Measurements from ENCODE around the gene IPO13.

Gene IPO13

DNA sequence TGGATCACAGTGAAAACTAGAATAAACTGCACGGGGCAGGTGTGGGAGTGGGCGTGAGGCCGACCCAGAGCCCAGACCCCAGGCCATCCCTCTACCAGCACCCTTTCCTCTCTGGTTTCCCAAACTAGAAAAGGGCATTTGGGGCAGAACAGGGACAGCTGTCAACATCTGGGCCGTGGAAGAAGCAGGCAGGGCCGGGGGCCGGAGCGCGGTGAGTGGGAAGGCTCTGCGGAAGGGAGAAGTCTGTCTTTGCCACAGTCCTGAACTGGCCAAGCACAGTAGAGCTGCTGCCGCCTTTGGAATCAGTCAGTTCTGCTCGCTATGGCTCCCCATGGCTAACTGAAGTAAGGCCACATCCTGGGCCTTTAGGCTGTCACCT lies 51.2 kb downstream of the IPO13 start:
- Mint-ChIP-seq H3K4me3 (no peak overlapping the region), H3K27me3 (ENCODE audit: low read depth, poor library complexity) (peaks cover 3% of the 10 kb centered on the region), H3K4me1 (peaks cover 34% of the 10 kb centered on the region), H3K27ac (no peak overlapping the region), H3K36me3 (ENCODE audit: low read depth) (peaks cover 11% of the 10 kb centered on the region), H3K9me3 (no peaks in the 10 kb centered on the region)
- no peak for DNase-seq
- TF ChIP-seq, protein P1, sequence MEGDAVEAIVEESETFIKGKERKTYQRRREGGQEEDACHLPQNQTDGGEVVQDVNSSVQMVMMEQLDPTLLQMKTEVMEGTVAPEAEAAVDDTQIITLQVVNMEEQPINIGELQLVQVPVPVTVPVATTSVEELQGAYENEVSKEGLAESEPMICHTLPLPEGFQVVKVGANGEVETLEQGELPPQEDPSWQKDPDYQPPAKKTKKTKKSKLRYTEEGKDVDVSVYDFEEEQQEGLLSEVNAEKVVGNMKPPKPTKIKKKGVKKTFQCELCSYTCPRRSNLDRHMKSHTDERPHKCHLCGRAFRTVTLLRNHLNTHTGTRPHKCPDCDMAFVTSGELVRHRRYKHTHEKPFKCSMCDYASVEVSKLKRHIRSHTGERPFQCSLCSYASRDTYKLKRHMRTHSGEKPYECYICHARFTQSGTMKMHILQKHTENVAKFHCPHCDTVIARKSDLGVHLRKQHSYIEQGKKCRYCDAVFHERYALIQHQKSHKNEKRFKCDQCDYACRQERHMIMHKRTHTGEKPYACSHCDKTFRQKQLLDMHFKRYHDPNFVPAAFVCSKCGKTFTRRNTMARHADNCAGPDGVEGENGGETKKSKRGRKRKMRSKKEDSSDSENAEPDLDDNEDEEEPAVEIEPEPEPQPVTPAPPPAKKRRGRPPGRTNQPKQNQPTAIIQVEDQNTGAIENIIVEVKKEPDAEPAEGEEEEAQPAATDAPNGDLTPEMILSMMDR (IDR thresholded peaks at IDR 0.05), result no peak

DNA sequence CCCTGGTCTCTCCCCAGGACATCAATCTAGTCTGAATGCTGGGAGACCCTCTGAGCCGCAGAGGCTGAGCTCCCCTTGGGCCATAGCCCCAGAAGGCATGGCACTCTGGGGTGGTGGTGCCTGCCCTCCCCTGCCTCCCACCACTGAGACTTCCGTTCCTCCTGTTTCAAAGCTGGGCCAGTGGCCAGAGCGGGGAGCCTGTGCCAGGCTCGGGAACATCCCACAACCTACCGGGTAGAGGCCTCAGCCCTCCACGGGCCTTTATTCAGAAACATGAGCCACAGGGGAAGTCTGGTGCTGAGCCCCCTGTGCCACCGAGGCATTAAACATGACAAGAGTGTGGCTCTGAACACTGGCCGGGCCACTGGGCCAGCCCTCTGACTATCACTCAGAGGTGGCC lies 52.7 kb downstream of the IPO13 start:
- DNase-seq, result no peak
- H3K4me3 Mint-ChIP-seq, result no peak overlapping the region
- TF ChIP-seq, protein P1 (IDR thresholded peaks at IDR 0.05), result no peak
- peaks cover 11% of the 10 kb centered on the region for H3K36me3 Mint-ChIP-seq (ENCODE audit: low read depth)
- H3K4me1 Mint-ChIP-seq, result peaks cover 29% of the 10 kb centered on the region
- H3K9me3 Mint-ChIP-seq, result no peaks in the 10 kb centered on the region
- no peak overlapping the region for H3K27ac Mint-ChIP-seq
- H3K27me3 Mint-ChIP-seq (ENCODE audit: low read depth, poor library complexity), result no peaks in the 10 kb centered on the region

DNA sequence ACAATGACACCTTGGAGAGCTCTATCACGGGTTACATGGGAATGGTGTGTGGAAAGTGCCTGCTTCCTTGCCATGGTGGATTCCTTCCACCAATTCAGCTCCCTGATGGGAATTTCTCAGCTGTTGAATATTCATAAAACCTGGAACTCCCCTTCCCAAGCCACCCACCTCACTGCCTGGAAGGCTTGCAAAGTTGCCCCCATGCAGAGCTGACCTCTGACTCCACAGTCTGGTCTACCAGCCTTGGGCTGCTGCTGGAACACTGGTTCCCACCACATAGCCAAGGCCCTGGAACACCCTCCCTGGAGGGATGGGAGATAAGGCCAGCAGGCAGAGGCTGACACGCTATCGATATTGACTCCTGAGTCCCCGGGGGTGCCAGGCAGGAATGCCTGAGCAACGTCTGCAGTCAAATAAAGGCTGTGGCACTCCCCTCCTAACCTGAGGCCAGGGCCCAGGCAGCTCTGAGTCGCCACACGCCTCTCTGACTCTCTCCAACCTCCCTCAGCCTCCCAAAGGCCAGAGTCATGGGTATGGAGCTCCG lies 53.4 kb downstream of the IPO13 start:
- Mint-ChIP-seq H3K4me3 (no peak overlapping the region), H3K9me3 (no peaks in the 10 kb centered on the region), H3K4me1 (peaks cover 30% of the 10 kb centered on the region), H3K36me3 (ENCODE audit: low read depth) (peaks cover 11% of the 10 kb centered on the region), H3K27me3 (ENCODE audit: low read depth, poor library complexity) (no peaks in the 10 kb centered on the region), H3K27ac (peak overlapping the region; percentile 51)
- DNase-seq, result no peak
- TF ChIP-seq, protein P1 (IDR thresholded peaks at IDR 0.05), result no peak

DNA sequence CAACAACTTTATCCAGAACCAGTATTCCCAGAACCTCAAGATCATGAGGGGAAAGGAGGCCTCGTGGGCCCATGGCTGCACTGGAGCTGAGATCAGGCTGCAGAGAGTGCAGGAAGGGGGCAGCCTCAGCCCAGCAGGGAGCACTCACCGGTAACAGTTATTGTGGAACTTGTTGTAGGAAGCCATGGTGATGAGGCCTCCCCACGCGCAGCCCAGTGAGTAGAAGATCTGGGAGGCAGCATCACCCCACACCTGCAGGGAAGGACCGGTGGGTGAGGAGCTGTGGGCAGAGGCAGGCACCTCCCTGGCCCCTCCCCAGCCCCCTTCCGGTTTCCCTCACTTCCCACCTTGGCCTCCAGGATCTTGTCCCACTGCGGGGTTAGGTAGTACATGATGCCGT lies 55.4 kb downstream of the IPO13 start:
- H3K27ac Mint-ChIP-seq, result no peak overlapping the region
- H3K9me3 Mint-ChIP-seq, result no peaks in the 10 kb centered on the region
- no peak overlapping the region for H3K4me3 Mint-ChIP-seq
- no peaks in the 10 kb centered on the region for H3K27me3 Mint-ChIP-seq (ENCODE audit: low read depth, poor library complexity)
- DNase-seq, result no peak
- peaks cover 18% of the 10 kb centered on the region for H3K36me3 Mint-ChIP-seq (ENCODE audit: low read depth)
- TF ChIP-seq, protein P1 (IDR thresholded peaks at IDR 0.05), result no peak
- peaks cover 18% of the 10 kb centered on the region for H3K4me1 Mint-ChIP-seq

DNA sequence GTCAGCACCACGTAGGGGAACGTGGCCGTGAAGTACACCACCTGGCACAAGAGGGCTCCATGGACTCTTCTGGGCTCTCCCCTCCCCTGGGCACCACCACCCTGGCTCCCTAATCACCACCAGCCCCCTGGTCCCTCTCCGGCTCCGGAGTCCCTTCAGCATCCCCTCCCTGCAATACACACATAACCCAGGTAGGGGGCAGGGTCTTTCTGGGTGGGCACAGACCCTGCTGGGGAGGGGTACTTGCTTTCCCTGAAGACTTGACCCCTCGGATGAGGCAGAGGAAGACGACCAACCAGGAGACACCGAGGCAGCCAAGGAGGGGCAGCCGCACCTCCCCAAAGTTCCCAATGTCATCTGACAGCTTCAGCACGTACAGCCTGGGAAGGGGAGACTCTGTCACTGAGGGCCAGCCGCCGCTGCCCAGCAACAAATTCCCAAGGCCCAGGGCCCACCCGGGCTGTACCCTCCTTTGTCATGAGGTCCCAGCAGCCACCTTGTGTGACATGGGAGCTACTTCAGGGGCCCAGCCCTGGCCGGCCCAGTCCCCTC lies 55.9 kb downstream of the IPO13 start:
- Mint-ChIP-seq H3K4me3 (no peak overlapping the region), H3K4me1 (peaks cover 15% of the 10 kb centered on the region), H3K27me3 (ENCODE audit: low read depth, poor library complexity) (no peaks in the 10 kb centered on the region), H3K9me3 (no peaks in the 10 kb centered on the region), H3K36me3 (ENCODE audit: low read depth) (peaks cover 18% of the 10 kb centered on the region), H3K27ac (no peak overlapping the region)
- no peak for DNase-seq
- TF ChIP-seq, protein P1 (IDR thresholded peaks at IDR 0.05), result peak; percentile 31

DNA sequence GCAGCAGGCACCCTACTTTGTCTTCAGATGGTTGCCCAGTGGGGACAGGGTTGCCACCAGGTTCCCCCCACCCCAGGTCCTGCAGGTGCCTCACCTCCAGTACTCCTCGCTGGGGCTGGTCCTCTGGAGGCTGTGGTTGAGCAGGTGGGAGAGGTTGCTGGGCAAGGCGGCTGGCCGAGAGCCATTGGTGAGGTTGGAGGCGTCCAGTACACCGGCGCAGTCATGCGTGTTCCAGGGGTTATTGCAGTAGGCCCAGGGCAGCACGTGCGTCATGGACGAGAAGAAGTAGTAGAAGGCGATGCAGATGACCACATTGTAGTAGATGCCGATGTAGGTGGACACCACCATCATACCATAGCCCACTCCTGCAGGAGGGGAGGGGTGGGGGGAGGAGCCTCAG lies 61.5 kb downstream of the IPO13 start:
- H3K4me3 Mint-ChIP-seq, result no peak overlapping the region
- DNase-seq, result no peak
- peak overlapping the region; percentile 41 for H3K27ac Mint-ChIP-seq
- peaks cover 14% of the 10 kb centered on the region for H3K4me1 Mint-ChIP-seq
- no peaks in the 10 kb centered on the region for H3K27me3 Mint-ChIP-seq (ENCODE audit: low read depth, poor library complexity)
- H3K36me3 Mint-ChIP-seq (ENCODE audit: low read depth), result peaks cover 18% of the 10 kb centered on the region
- TF ChIP-seq, protein P1 (IDR thresholded peaks at IDR 0.05), result no peak
- H3K9me3 Mint-ChIP-seq, result no peaks in the 10 kb centered on the region
